SK-N-SH treated with all-trans-retinoic acid at 6 μM for 48 hours (cell line): Measurements from ENCODE around the gene PRKAR1B.

Source experiments
- ATAC-seq: fragments of 200-7000 bp; cut with Tn5 transposase; 3 replicates; pipeline ENCODE4 v1.9.1; 2020; ENCODE audit warnings: mild to moderate bottlenecking, moderate library complexity
- ARNTL ChIP-seq: fragments of 450-650 bp; formaldehyde crosslinking; IDR thresholded peaks from 2 replicates; pipeline ENCODE4 v1.5.0; 2020; ENCODE audit warnings: low read depth, mild to moderate bottlenecking, moderate library complexity, borderline replicate concordance
- BACH2 ChIP-seq: fragments of 250-450 bp; sonication (Bioruptor Pico); IDR thresholded peaks from 2 replicates; pipeline ENCODE4 v1.9.0; 2021; ENCODE audit warnings: mild to moderate bottlenecking, borderline replicate concordance
- CSDC2 ChIP-seq: fragments of 250-450 bp; sonication (Bioruptor Pico); IDR thresholded peaks from 2 replicates; pipeline ENCODE4 v1.5.0; 2020; ENCODE audit warnings: mild to moderate bottlenecking, moderate library complexity
- ESRRG ChIP-seq: fragments of 250-450 bp; sonication (Bioruptor Pico); IDR thresholded peaks from 2 replicates; pipeline ENCODE4 v1.6.1; 2021; ENCODE audit warnings: mild to moderate bottlenecking
- GLIS3 ChIP-seq: fragments of 250-450 bp; sonication (Bioruptor Pico); IDR thresholded peaks from 2 replicates; pipeline ENCODE4 v1.5.0; 2020; ENCODE audit warnings: mild to moderate bottlenecking, moderate library complexity
- ISL1 ChIP-seq: fragments of 250-450 bp; sonication (Bioruptor Pico); IDR thresholded peaks from 2 replicates; pipeline ENCODE4 v2.1.2; 2022; ENCODE audit warnings: mild to moderate bottlenecking, moderate library complexity
- OSR1 ChIP-seq: fragments of 250-450 bp; sonication (Bioruptor Pico); IDR thresholded peaks from 2 replicates; pipeline ENCODE4 v1.8.0; 2022; ENCODE audit warnings: moderate library complexity, mild to moderate bottlenecking, inconsistent platforms
- RARB ChIP-seq: fragments of 250-450 bp; sonication (Bioruptor Pico); IDR thresholded peaks from 2 replicates; pipeline ENCODE4 v1.8.0; 2021; ENCODE audit warnings: mild to moderate bottlenecking, moderate library complexity
- TCF4 ChIP-seq: fragments of 250-450 bp; sonication (Bioruptor Pico); IDR thresholded peaks from 2 replicates; pipeline ENCODE4 v1.8.0; 2021; ENCODE audit warnings: mild to moderate bottlenecking, moderate library complexity, borderline replicate concordance
- ZC3H10 ChIP-seq: fragments of 250-450 bp; sonication (Bioruptor Pico); IDR thresholded peaks from 2 replicates; pipeline ENCODE4 v1.5.1; 2021; ENCODE audit warnings: mild to moderate bottlenecking, moderate library complexity
- ZFP3 ChIP-seq: fragments of 250-450 bp; sonication (Bioruptor Pico); IDR thresholded peaks from 2 replicates; pipeline ENCODE4 v1.5.0; 2020; ENCODE audit warnings: mild to moderate bottlenecking, moderate library complexity
- ZFP30 ChIP-seq: fragments of 450-650 bp; formaldehyde crosslinking; IDR thresholded peaks from 2 replicates; pipeline ENCODE4 v1.5.0; 2022; ENCODE audit warnings: mild to moderate bottlenecking, moderate library complexity
- ZNF565 ChIP-seq: fragments of 450-650 bp; formaldehyde crosslinking; conservative IDR thresholded peaks from 2 replicates; pipeline ENCODE4 v1.5.0; 2020; ENCODE audit warnings: low read depth, mild to moderate bottlenecking, moderate library complexity
- ZNF70 ChIP-seq: fragments of 450-650 bp; formaldehyde crosslinking; IDR thresholded peaks from 2 replicates; pipeline ENCODE4 v1.5.0; 2020; ENCODE audit warnings: mild to moderate bottlenecking, moderate library complexity
- ZNF8 ChIP-seq: fragments of 450-650 bp; formaldehyde crosslinking; IDR thresholded peaks from 2 replicates; pipeline ENCODE4 v1.5.0; 2020; ENCODE audit warnings: mild to moderate bottlenecking, moderate library complexity
- TF ChIP-seq, protein P1 (sequence below): fragments of 250-450 bp; sonication (Bioruptor Pico); IDR thresholded peaks from 2 replicates; pipeline ENCODE4 v1.5.1; 2020; ENCODE audit warnings: low read depth, mild to moderate bottlenecking, moderate library complexity
- TF ChIP-seq, protein P2 (sequence below): fragments of 250-450 bp; sonication (Bioruptor Pico); IDR thresholded peaks from 2 replicates; pipeline ENCODE4 v1.5.1; 2021; ENCODE audit warnings: mild to moderate bottlenecking, moderate library complexity
- TF ChIP-seq, protein P3 (sequence below): fragments of 250-450 bp; sonication (Bioruptor Pico); IDR thresholded peaks from 2 replicates; pipeline ENCODE4 v1.8.0; 2020; ENCODE audit warnings: mild to moderate bottlenecking, moderate library complexity, borderline replicate concordance
- TF ChIP-seq, protein P4 (sequence below): fragments of 250-450 bp; sonication (Bioruptor Pico); IDR thresholded peaks from 2 replicates; pipeline ENCODE4 v1.8.0; 2021; ENCODE audit warnings: low read depth, mild to moderate bottlenecking, moderate library complexity, borderline replicate concordance

The PRKAR1B gene

DNA sequence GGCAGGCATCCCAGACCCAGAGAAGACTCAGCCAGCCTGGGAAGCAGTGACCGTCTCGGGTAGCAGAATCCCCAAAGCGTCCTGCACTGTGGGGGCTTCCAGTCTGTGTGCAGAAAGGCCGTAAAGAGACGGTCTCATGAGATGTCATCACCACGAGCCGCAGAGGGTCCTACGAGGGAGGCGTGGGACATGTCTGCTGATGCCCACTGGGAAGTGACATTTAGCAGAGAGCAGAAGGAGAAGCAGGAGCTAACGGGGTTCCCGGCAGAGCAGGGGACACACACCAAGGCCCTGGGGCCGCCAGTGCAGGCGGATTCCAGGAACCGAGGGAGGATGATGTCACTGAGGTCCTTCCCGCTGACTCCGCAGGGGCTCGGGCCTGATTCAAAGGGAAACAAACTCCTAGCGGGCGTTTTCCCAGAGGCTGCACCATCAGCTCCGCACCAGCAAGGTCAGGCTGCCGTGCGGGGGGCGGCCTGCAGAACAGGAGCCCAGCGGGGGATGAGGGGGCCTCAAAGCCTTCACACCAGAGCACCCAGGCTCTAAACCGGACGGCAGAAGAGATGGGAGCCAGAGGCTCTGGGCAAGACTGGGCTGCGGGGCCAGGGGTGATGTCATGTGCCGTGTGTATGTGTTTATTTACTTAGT is 122.1 kb downstream of the PRKAR1B start (continued):
- TF ChIP-seq, protein P1, sequence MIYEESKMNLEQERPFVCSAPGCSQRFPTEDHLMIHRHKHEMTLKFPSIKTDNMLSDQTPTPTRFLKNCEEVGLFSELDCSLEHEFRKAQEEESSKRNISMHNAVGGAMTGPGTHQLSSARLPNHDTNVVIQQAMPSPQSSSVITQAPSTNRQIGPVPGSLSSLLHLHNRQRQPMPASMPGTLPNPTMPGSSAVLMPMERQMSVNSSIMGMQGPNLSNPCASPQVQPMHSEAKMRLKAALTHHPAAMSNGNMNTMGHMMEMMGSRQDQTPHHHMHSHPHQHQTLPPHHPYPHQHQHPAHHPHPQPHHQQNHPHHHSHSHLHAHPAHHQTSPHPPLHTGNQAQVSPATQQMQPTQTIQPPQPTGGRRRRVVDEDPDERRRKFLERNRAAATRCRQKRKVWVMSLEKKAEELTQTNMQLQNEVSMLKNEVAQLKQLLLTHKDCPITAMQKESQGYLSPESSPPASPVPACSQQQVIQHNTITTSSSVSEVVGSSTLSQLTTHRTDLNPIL (CRISPR knock-in tag): no peak
- TF ChIP-seq GLIS3 (CRISPR knock-in tag) (no peak), ZNF8 (CRISPR knock-in tag) (no peak)

DNA sequence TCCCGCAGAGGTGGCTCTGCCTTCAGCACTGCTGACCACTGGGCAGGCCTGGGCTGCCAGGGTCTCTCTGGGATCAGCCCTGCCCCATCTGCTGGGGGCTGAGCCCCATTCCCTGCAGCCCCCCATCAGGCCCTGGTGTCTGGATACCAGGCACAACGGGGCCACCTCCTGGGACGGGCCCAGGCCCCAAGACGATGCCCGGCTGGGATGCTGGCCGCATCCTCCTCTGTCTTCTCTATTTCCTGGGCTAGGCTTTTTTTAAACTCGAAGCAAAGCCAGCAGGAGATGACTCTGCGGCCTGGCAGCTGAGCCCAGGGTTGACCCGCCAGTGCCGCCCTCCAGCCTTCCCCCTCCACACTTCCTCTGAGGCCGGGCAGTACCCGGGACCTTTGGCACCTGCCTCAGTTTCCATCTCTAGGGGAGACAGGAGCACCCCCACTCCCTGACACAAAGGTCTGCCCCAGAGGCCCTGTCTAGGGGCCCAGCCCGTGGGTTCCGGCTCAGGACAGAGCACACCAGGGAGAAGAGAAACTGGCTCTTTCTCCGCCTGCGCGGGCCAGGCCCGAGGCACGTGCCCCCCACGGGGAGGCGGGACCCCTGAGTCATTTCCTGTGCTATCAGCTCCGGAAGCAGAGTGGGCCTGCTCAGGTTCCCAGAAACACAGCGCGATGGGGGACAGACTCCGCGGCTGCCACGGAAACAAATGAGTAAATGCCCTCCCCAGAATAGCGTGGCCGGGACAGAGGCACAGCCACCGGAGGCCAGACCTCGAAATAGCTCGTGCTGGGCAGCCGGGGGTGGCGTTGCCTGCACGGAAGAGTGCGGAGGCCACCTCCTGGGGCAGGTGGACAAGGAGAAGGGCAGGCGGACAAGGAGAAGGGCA is 122.8 kb downstream of the PRKAR1B start:
- ATAC-seq: peak; percentile 87
- no peak for TF ChIP-seq CSDC2 (CRISPR knock-in tag)
- TF ChIP-seq RARB (CRISPR knock-in tag): peak; percentile 63; the same call in 1 of the 2 replicates
- TF ChIP-seq, all 23 proteins: peak for 1

DNA sequence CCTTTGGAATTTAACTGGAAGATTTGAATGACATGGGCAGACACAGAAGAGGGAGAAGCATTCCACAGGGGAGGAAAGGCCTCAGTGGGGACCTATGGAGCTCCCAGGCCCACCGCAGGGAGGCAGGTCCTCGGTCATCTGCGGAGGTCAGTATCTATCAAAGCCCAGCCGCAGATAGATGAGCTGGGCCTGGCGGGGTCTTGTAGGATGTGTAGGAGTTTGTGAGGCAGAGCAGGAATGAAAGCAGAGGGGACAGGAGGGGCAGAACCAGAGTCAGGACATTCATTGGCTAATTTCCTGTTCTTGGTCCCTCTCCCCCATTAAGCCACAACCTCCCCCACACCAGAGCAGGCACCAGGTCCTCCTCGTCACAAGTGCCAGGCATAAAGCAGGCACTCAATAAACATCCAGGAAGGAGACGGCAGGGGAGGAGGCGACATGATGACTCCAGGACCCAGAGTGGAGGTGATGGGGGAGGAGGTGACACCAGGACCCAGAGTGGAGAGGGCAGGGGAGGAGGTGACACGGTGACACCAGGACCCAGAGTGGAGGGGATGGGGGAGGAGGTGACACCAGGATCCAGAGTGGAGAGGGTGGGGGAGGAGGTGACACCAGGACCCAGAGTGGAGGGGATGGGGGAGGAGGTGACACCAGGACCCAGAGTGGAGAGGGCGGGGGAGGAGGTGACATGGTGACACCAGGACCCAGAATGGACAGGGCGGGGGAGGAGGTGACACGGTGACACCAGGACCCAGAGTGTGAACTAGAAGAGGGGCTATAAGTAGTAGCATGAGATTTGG is 123.7 kb downstream of the PRKAR1B start:
- TF ChIP-seq, protein P2, sequence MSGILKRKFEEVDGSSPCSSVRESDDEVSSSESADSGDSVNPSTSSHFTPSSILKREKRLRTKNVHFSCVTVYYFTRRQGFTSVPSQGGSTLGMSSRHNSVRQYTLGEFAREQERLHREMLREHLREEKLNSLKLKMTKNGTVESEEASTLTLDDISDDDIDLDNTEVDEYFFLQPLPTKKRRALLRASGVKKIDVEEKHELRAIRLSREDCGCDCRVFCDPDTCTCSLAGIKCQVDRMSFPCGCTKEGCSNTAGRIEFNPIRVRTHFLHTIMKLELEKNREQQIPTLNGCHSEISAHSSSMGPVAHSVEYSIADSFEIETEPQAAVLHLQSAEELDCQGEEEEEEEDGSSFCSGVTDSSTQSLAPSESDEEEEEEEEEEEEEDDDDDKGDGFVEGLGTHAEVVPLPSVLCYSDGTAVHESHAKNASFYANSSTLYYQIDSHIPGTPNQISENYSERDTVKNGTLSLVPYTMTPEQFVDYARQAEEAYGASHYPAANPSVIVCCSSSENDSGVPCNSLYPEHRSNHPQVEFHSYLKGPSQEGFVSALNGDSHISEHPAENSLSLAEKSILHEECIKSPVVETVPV (CRISPR knock-in tag): no peak
- TF ChIP-seq ZFP3 (CRISPR knock-in tag): peak; percentile 99
- no peak for ATAC-seq

DNA sequence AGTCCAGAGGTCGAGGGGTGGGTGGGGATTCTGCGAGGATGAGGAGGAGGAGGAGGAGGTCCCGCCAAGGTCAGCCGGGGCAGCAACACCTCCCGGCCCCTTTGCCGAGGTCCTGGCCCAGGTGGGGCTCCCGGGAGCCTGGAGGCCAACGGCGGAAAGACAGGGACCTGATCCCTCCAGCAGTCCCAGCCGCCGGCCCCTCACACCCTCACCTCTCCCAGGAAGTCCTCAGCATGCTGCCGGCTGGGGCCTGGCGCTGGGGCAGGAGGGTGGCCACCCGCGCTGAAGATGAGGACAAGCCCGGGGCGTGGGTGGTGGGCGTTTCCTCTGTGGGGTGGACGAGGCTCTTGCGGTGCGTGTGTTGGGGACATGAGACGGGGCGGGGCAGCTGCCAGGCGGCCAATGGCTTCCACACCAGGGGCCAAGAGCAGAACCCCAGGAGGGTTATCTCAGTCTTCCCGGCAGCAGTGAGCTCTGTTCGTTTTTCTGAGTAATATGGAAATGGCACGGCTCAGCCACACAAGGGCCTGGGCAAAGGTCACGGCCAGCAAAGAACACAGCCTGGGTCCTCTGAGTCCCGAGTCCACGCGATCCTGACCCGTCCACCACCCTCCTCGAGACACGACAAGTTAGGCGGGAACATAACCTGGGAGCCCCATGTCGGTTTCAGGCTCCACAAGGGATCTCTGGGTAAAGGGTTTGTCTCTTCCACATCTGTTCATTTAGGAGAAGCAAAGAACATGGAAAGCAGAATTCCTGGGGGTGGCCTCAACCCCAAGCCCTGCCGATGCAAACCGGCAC is 124.5 kb downstream of the PRKAR1B start:
- no peak for ATAC-seq
- TF ChIP-seq TCF4 (CRISPR knock-in tag) (no peak), ARNTL (CRISPR knock-in tag) (no peak), ZFP30 (CRISPR knock-in tag) (no peak), RARB (CRISPR knock-in tag) (no peak), ZNF8 (CRISPR knock-in tag) (no peak), BACH2 (CRISPR knock-in tag) (no peak), ZC3H10 (CRISPR knock-in tag) (no peak), ZNF70 (CRISPR knock-in tag) (no peak), OSR1 (CRISPR knock-in tag) (no peak), CSDC2 (CRISPR knock-in tag) (no peak), ZNF565 (CRISPR knock-in tag) (no peak), ZFP3 (CRISPR knock-in tag) (no peak), ESRRG (CRISPR knock-in tag) (no peak), ISL1 (CRISPR knock-in tag) (no peak)
- TF ChIP-seq, protein P1 (CRISPR knock-in tag): no peak
- TF ChIP-seq, protein P3, sequence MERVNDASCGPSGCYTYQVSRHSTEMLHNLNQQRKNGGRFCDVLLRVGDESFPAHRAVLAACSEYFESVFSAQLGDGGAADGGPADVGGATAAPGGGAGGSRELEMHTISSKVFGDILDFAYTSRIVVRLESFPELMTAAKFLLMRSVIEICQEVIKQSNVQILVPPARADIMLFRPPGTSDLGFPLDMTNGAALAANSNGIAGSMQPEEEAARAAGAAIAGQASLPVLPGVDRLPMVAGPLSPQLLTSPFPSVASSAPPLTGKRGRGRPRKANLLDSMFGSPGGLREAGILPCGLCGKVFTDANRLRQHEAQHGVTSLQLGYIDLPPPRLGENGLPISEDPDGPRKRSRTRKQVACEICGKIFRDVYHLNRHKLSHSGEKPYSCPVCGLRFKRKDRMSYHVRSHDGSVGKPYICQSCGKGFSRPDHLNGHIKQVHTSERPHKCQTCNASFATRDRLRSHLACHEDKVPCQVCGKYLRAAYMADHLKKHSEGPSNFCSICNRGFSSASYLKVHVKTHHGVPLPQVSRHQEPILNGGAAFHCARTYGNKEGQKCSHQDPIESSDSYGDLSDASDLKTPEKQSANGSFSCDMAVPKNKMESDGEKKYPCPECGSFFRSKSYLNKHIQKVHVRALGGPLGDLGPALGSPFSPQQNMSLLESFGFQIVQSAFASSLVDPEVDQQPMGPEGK (CRISPR knock-in tag): no peak
- TF ChIP-seq, protein P2 (CRISPR knock-in tag): no peak
- TF ChIP-seq, protein P4, sequence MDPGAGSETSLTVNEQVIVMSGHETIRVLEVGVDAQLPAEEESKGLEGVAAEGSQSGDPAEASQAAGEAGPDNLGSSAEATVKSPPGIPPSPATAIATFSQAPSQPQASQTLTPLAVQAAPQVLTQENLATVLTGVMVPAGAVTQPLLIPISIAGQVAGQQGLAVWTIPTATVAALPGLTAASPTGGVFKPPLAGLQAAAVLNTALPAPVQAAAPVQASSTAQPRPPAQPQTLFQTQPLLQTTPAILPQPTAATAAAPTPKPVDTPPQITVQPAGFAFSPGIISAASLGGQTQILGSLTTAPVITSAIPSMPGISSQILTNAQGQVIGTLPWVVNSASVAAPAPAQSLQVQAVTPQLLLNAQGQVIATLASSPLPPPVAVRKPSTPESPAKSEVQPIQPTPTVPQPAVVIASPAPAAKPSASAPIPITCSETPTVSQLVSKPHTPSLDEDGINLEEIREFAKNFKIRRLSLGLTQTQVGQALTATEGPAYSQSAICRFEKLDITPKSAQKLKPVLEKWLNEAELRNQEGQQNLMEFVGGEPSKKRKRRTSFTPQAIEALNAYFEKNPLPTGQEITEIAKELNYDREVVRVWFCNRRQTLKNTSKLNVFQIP: no peak
